Activated CD8-positive, alpha-beta memory T cell treated with anti-CD3 and anti-CD28 coated beads, Interleukin-2, amount 10 ng/mL, durations not matched to agents 7 days and 5 days (primary cell): ENCODE data around the gene ARHGAP15. TPM values are rescaled to one million over a fixed set of nuclear protein-coding genes. Genes with fewer than 3 reads are reported as not detected.
A peak's percentile ranks its signal among the peaks of the same experiment; 100 is the strongest.

Experiments used
- ATAC-seq: fragments of 150-1000 bp; cut with Tn5 transposase; one replicate; pipeline ENCODE4 v1.10.0; 2021; ENCODE audit warnings: moderate library complexity
- CTCF ChIA-PET: fragments of 350-600 bp; sonication (Branson Sonifier 250); formaldehyde crosslinking; loops from one replicate; lab custom pipeline; 2021; ENCODE audit warnings: antibody characterized with exemption; lab: Charles Lee
- DNase-seq: peaks from one replicate; pipeline ENCODE4 v3.0.0-alpha.2; 2020
- H3K27ac Mint-ChIP-seq: one replicate; pipeline ENCODE4 v1.8.0; 2021; ENCODE audit warnings: mild to moderate bottlenecking, mixed read lengths
- H3K27me3 Mint-ChIP-seq: one replicate; pipeline ENCODE4 v1.8.0; 2021; ENCODE audit warnings: mixed read lengths
- H3K36me3 Mint-ChIP-seq: one replicate; pipeline ENCODE4 v1.8.0; 2021; ENCODE audit warnings: mild to moderate bottlenecking, mixed read lengths
- H3K4me1 Mint-ChIP-seq: one replicate; pipeline ENCODE4 v1.8.0; 2021; ENCODE audit warnings: mixed read lengths
- H3K4me3 Mint-ChIP-seq: one replicate; pipeline ENCODE4 v1.8.0; 2021; ENCODE audit warnings: mild to moderate bottlenecking, moderate library complexity, mixed read lengths
- H3K9me3 Mint-ChIP-seq: one replicate; pipeline ENCODE4 v1.8.0; 2022; ENCODE audit warnings: low read depth, mixed read lengths
- total RNA-seq, 2 experiments: library from RNA; stranded (reverse); gene quantifications; one replicate each; pipeline ENCODE4 v1.2.3, GENCODE V29; 2021

The ARHGAP15 gene
- total RNA-seq, 2 experiments from 2014 or later, result 101 to 152 TPM

DNA sequence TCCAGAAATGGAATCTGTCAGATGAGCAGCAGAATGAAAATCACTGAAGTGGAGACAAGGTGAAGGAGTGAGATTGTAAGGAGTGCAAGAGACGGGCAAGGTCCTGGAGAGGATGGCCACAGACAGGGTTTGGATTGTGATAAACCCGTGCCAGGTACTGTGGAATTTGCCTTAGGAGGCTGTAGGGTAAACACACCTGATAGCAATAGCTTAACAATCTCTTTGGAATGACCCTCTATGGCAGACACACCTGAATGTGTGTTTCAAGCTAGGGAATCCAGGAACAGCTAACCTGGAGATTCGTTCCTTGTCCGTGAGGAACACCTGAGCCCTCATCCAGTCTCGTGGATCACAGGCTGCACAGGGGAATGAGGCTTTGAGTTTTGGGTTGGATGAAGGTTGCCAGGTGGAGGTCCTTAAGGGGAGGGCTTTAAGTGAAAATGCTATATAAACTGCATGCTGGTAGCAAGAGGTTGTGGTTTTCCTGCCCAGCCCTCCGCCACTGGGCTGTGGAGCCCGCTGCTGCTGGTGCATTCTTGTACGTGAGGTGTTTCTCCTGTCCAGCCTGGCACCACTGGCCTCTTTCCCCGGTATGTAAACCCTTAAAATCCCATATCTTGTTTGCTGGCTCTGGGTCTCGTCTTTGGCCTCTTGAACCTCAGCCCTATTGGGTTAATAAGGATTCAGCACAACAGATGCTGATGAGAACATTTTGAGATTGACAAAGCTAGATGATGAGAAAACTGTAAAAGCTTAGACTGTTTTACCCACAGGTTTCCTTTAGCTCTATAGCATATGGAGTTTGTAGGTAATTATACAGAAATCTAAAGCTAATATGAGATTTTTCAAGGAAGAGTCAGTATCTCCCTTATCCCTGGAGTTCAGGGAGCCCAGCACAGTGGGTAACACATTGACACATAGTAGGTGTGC lies 117.9 kb downstream of the ARHGAP15 start:
- Mint-ChIP-seq H3K4me3 (peak overlapping the region; percentile 70), H3K9me3 (no peaks in the 10 kb centered on the region), H3K27me3 (no peaks in the 10 kb centered on the region), H3K4me1 (peaks cover 24% of the 10 kb centered on the region), H3K27ac (peak overlapping the region; percentile 76), H3K36me3 (peaks cover 29% of the 10 kb centered on the region)
- DNase-seq (peak; percentile 68), ATAC-seq (peak; percentile 78)
- CTCF ChIA-PET, result interaction anchor here (0.7 to 2.9 kb wide), 8 partner anchors 12 to 136 kb away, joined by 3 to 9 read pairs (median 4); no protein-coding TSS in a partner anchor

DNA sequence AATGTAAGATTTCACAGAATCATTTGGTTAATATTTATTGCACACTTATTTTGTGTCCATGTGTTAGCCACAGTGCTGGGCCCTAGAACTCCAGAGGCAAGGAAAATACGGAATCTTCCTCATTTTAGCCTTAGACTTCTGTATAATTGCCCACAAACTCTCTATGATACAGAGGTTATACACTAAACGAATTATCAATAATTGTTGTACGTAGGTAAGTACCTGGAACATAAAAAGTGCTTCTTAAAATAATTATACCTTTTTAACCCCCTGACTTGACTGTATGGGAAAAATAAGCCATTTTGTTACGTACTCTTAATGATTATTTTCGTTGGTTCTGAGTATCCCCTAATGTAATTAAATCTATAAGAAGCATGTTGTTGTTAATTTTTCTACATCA lies 119.4 kb downstream of the ARHGAP15 start:
- H3K9me3 Mint-ChIP-seq, result peaks cover 5% of the 10 kb centered on the region

DNA sequence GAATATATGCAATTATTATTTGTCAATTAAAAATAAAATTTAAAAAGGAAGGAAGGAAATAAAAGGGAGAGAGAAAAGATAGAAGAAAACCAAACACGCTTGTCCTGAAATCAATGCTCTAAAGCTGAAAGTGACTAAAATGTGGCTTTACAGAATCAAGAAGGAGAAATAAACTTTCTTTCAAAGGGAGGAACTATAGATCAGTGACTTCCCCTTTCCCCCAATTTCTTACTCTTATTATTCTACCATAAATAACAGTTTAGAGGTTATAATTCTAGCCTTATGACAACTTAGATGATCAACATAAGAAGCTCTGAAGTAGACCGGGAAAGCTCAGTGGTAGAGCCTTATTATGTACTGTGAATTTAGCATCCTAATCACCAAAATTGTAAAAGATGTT lies 122.5 kb downstream of the ARHGAP15 start:
- ATAC-seq (no peak), DNase-seq (no peak)
- Mint-ChIP-seq H3K4me3 (no peak overlapping the region), H3K9me3 (peaks cover 5% of the 10 kb centered on the region), H3K27me3 (no peaks in the 10 kb centered on the region), H3K36me3 (peaks cover 40% of the 10 kb centered on the region), H3K4me1 (peaks cover 58% of the 10 kb centered on the region), H3K27ac (peak overlapping the region; percentile 78)
- CTCF ChIA-PET, result interaction anchor here (0.7 to 1.7 kb wide), 3 partner anchors 11 to 140 kb away, joined by 3 to 6 read pairs (median 3); no protein-coding TSS in a partner anchor

More for the DNA sequence above, 119.4 kb downstream of the ARHGAP15 start:
- no peak overlapping the region for H3K4me3 Mint-ChIP-seq
- H3K4me1 Mint-ChIP-seq, result peaks cover 36% of the 10 kb centered on the region
- no peak for ATAC-seq
- CTCF ChIA-PET, result interaction anchor here (1.2 to 2.9 kb wide), 5 partner anchors 11 to 137 kb away, joined by 4 to 9 read pairs (median 7); no protein-coding TSS in a partner anchor
- DNase-seq, result no peak
- H3K36me3 Mint-ChIP-seq, result peaks cover 37% of the 10 kb centered on the region
- no peaks in the 10 kb centered on the region for H3K27me3 Mint-ChIP-seq
- peak overlapping the region; percentile 16 for H3K27ac Mint-ChIP-seq

DNA sequence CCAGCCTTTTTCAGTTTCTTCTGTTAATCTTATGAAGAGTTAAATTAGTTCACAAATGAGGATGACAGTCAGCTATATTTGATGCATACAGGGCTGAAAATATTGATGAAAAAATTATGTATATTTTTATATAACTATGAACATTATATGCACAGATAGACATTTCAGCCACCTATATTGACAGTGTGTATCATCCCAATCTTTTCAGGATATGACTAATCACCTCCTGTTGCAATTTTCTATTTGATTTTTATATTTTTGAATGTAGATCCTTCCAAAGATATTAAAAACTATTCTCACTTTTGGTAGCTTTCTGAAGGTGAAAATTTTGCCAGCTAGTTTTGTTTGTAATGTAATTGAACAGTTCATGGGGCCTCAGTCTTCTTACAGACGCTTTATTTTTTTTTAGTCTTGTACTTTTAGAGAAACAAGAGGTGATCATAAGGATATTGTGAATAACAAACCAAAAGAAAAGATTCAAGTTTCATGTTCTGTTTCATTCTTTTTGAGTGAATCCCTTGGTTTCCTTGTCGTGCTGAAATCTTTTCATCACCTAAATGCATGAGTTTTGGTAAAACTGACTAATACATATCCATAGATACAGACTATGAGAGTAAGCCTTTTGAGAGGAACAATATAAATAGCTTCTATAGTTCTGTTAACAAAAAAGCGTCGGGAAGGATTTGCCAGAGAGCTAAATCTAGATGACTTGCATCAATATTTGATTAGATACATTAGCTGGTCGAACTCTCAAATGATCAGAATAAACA lies 123.1 kb downstream of the ARHGAP15 start:
- Mint-ChIP-seq H3K4me3 (peak overlapping the region; percentile 12), H3K9me3 (peaks cover 5% of the 10 kb centered on the region), H3K27ac (peak overlapping the region; percentile 78), H3K36me3 (peaks cover 39% of the 10 kb centered on the region), H3K27me3 (no peaks in the 10 kb centered on the region), H3K4me1 (peaks cover 63% of the 10 kb centered on the region)
- CTCF ChIA-PET, result interaction anchor here (0.7 to 1.7 kb wide), 4 partner anchors 12 to 142 kb away, joined by 3 to 6 read pairs (median 4); no protein-coding TSS in a partner anchor
- peak; percentile 21 for ATAC-seq
- DNase-seq, result no peak

DNA sequence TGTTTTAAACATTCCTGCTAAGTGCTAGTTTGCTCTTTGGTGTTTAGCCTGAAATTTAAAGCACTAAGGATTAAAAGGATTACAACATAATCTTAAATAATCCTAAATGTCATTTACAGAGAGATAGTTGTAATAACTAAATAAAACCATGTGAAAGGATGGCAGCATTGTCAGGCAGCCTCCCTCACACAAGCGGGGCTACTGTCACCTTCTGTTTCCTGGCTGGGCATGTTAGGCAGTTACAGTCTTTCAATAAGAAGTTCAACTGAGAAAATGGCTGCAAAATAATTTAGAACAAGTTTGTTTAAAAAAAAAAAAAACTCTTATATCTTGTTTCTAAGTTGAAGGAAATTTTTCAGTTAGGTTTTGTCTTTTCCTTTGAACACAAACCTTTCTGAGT lies 124.9 kb downstream of the ARHGAP15 start:
- Mint-ChIP-seq H3K36me3 (peaks cover 32% of the 10 kb centered on the region), H3K27ac (peak overlapping the region; percentile 82), H3K27me3 (no peaks in the 10 kb centered on the region), H3K9me3 (peaks cover 5% of the 10 kb centered on the region), H3K4me1 (peaks cover 69% of the 10 kb centered on the region), H3K4me3 (no peak overlapping the region)
- DNase-seq, result peak; percentile 63
- CTCF ChIA-PET, result no interaction called here
- peak; percentile 29 for ATAC-seq

DNA sequence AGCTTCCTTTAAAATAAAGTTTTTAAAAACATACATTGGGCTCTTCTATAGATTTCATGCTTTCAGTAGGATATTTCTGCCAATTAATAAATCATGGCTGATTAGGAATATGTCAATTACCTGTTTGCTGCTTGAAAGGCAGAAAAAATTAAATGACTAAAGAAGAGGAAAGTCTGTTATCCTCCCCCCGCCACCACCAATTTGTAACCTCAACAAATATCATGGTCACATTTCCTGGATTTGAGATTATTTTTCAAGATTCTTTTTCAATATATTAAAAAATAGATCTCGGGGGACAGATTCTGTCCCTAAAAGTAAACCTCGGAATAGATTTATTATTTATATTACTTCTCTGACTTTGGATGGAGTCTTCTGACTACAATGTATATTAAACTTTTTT lies 125.9 kb downstream of the ARHGAP15 start:
- peak overlapping the region; percentile 30 for H3K4me3 Mint-ChIP-seq
- H3K27me3 Mint-ChIP-seq, result no peaks in the 10 kb centered on the region
- peaks cover 74% of the 10 kb centered on the region for H3K4me1 Mint-ChIP-seq
- peaks cover 5% of the 10 kb centered on the region for H3K9me3 Mint-ChIP-seq
- CTCF ChIA-PET, result interaction anchor here (0.6 to 1.3 kb wide), 3 partner anchors 93 to 1228 kb away, joined by 3 to 4 read pairs (median 3); no protein-coding TSS in a partner anchor
- H3K27ac Mint-ChIP-seq, result peak overlapping the region; percentile 82
- H3K36me3 Mint-ChIP-seq, result peaks cover 29% of the 10 kb centered on the region
- ATAC-seq (no peak), DNase-seq (no peak)

DNA sequence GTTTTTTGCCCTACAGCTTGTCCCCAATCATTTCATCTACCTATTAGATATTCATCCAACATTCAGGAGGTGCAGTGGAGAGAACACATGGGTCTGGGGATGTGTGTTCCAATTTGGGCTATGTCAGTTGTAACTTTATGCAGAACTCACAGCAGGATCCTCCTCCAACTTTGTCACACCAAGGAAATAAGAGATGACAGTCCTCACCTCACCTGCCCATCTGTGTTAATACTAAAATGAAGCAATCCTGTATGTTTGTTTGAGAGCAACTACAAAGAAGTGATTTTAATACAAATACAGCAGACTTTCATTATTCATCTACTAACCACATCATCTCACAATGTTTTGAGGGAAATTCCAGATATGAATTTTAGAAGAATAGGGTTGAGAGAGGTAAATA lies 126.7 kb downstream of the ARHGAP15 start:
- no peak for DNase-seq
- Mint-ChIP-seq H3K4me3 (peak overlapping the region; percentile 72), H3K4me1 (peaks cover 74% of the 10 kb centered on the region)

DNA sequence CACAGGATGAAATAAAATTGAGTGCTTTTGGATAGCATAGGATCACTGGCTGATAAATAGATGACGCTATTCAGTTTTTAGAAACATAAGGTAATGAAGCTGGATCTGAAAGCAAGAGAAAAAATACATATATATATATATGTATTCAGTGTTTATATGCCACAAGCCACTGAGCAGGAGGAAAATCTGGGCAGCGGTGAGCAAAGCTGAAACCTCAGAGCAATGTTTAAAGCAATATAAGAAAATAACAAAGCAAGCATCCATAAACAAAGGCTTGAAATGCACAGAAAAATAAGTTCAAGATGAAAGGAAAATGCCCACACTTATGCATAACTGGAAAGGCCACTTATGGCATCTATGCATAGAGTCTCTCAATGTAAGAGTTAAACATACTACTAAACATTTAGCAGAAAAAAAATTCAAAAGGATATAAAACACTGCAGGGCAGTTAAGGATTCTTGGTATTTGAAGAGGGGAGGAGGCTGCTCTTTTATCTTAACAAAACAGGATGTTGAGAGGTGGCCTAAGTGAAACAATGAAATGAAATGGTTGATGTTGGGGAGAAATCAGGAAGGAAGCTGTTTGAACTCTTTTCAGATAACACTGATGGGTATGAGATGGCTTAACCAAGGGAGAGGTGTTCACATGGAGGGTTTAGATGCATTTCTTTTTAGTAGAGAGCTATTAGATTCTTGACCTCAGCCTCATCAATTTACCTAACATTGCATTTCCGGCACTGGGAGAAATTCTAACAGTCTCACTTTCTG lies 129.1 kb downstream of the ARHGAP15 start:
- Mint-ChIP-seq H3K36me3 (peaks cover 18% of the 10 kb centered on the region), H3K4me3 (peak overlapping the region; percentile 72), H3K4me1 (peaks cover 78% of the 10 kb centered on the region), H3K27ac (peak overlapping the region; percentile 98), H3K27me3 (no peaks in the 10 kb centered on the region), H3K9me3 (peaks cover 4% of the 10 kb centered on the region)
- DNase-seq, result peak; percentile 76
- peak; percentile 53 for ATAC-seq
- CTCF ChIA-PET, result interaction anchor here (0.8 to 6.4 kb wide), 30 partner anchors 8 to 225 kb away, joined by 3 to 66 read pairs (median 6); partner anchors contain the start of gene ARHGAP15

More for the DNA sequence above, 126.7 kb downstream of the ARHGAP15 start:
- Mint-ChIP-seq H3K9me3 (peaks cover 5% of the 10 kb centered on the region), H3K36me3 (peaks cover 23% of the 10 kb centered on the region), H3K27ac (peak overlapping the region; percentile 96), H3K27me3 (no peaks in the 10 kb centered on the region)
- CTCF ChIA-PET, result interaction anchor here (0.6 to 1.3 kb wide), 2 partner anchors 145 to 1227 kb away, joined by 3 to 4 read pairs; no protein-coding TSS in a partner anchor
- ATAC-seq, result peak; percentile 20

DNA sequence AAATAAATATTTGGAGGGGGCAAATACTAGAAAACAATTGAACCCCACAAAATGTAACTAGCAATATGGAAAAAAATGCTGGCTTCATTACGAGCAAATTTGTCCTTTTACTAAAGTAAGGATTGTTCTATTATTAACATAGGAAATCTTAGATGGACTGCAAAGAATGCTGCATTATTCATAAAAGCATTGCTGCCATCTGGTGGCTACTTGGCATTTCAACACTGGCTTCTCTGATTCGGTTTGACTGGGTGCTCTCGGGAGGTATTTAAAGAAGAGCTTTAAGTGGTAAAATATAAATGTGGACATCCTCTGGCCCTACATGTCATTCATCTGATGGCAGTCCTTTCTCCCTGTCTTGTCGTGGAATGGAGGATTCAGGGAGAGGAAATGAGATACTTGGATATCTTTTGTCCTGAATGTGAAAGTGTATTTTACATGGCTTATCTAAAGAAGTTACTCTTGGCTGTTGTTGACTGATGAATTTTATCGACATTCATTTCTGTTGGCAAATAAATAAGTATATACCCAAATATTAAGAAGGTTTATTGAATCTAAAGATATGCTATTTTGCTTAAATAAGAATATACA lies 130.2 kb downstream of the ARHGAP15 start:
- H3K27ac Mint-ChIP-seq, result peak overlapping the region; percentile 98
- DNase-seq (peak; percentile 88), ATAC-seq (peak; percentile 38)
- H3K27me3 Mint-ChIP-seq, result no peaks in the 10 kb centered on the region
- peaks cover 29% of the 10 kb centered on the region for H3K36me3 Mint-ChIP-seq
- CTCF ChIA-PET, result interaction anchor here (0.7 to 6.4 kb wide), 31 partner anchors 9 to 226 kb away, joined by 3 to 66 read pairs (median 5); partner anchors contain the start of gene ARHGAP15
- peaks cover 71% of the 10 kb centered on the region for H3K4me1 Mint-ChIP-seq
- H3K9me3 Mint-ChIP-seq, result peaks cover 4% of the 10 kb centered on the region
- H3K4me3 Mint-ChIP-seq, result peak overlapping the region; percentile 72

DNA sequence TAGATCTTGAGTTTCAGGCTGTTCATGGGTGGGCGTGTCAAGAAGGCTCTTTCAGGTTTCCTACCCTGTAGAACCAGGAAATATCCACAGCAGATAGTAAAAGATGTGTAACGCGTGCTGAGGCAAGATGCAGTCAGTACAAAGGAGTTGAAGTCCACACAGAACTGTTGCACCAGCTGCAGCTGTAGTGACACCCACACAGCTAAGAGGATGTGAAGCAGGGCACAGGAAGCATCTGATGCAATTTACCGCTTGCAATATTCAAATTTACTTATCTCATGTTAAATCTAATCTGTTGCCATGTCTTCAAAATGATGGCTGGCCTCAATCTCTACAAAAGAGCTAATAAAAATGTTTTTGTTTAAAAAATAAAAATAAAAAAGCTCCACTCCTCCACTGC lies 132.8 kb downstream of the ARHGAP15 start:
- H3K4me1 Mint-ChIP-seq, result peaks cover 55% of the 10 kb centered on the region
- peak; percentile 77 for ATAC-seq
- no peaks in the 10 kb centered on the region for H3K27me3 Mint-ChIP-seq
- peaks cover 43% of the 10 kb centered on the region for H3K36me3 Mint-ChIP-seq
- H3K27ac Mint-ChIP-seq, result peak overlapping the region; percentile 98
- DNase-seq, result peak; percentile 83
- peaks cover 7% of the 10 kb centered on the region for H3K9me3 Mint-ChIP-seq
- H3K4me3 Mint-ChIP-seq, result peak overlapping the region; percentile 61
- CTCF ChIA-PET, result interaction anchor here (0.6 to 6.4 kb wide), 15 partner anchors 14 to 227 kb away, joined by 3 to 66 read pairs (median 5); no protein-coding TSS in a partner anchor

DNA sequence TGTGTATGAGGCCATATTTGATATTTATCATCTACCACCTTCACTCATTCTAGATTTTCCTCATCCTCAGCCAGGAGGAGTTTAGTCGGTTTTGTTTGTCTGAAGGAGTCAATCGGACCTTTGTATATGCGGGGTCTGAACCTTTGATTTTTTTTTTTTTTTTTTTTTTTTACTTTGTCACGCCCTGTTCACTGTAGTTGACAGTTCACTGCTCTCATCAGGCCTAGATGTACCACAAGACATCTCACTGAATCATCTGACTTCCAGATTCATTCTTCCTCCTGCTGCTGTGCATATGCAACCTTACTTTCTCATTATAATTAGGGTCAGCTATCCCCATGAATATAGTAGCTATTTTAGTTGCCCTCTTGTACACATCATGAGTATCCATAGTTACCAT lies 133.2 kb downstream of the ARHGAP15 start:
- Mint-ChIP-seq H3K27me3 (no peaks in the 10 kb centered on the region), H3K27ac (peak overlapping the region; percentile 98), H3K36me3 (peaks cover 47% of the 10 kb centered on the region), H3K9me3 (peaks cover 7% of the 10 kb centered on the region), H3K4me3 (no peak overlapping the region), H3K4me1 (peaks cover 51% of the 10 kb centered on the region)
- ATAC-seq (peak; percentile 11), DNase-seq (no peak)
- CTCF ChIA-PET, result interaction anchor here (0.6 to 6.4 kb wide), 16 partner anchors 14 to 228 kb away, joined by 3 to 66 read pairs (median 5); no protein-coding TSS in a partner anchor
